ENCODE data around the gene CHD6.

CHD6 gene

GRCh38 chr20:41475503-41475902, 142.7 kb downstream of the CHD6 start:
- Histone ChIP-seq H3K4me3 (no peak overlapping the region), H3K27ac (peak overlapping the region in 1 of 2 donors; percentile 54)
- TF ChIP-seq CTCF (IDR thresholded peaks at IDR 0.05): no peak
- no peak for DNase-seq (ENCODE audit: low spot score)

GRCh38 chr20:41470362-41471095, 147.6 kb downstream of the CHD6 start:
- no peak for TF ChIP-seq CTCF (IDR thresholded peaks at IDR 0.05)
- Histone ChIP-seq H3K4me3 (no peak overlapping the region), H3K27ac (no peak overlapping the region)
- DNase-seq (ENCODE audit: low spot score): no peak

- DNase-seq (ENCODE audit: low spot score): no peak
- Histone ChIP-seq H3K27ac (no peak overlapping the region), H3K4me3 (no peak overlapping the region)
- TF ChIP-seq CTCF (IDR thresholded peaks at IDR 0.05): no peak
Observed at GRCh38 chr20:41469868-41470267, 148.3 kb downstream of the CHD6 start.

DNA sequence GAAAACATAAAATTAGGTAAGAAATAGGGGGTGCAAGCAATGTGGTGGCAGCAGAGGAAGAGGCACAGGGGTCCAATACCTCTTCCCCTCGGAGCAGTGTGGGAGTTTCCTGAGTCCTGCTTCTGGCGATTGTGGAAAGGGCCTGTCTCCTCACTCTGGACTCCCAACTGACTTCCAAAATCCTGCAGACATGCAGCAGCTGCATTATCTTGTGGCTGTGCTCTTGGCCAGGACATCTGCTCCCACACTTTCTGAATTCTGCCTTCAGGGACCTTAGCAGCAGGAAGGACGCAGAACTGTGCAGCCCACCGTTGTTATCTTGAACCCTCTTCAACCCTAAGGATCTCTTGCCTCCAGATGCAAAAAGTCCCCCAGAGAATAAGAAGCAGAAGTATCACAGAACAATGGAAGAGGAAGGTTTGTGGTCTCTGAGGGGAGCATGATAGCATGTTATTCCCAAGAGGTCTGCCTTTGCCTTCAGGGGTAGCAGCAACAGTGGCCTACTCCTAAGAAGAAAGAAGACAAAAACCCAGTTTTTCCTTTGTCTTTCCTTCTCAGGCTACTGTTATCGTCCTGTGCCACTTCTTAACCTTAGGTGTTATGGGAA, 149.1 kb downstream of the CHD6 start:
- no peak overlapping the region for H3K27ac ChIP-seq

GRCh38 chr20:41467690-41468089, 150.5 kb downstream of the CHD6 start:
- no peak for TF ChIP-seq CTCF (IDR thresholded peaks at IDR 0.05)
- Histone ChIP-seq H3K4me3 (no peak overlapping the region), H3K27ac (no peak overlapping the region)
- DNase-seq (ENCODE audit: low spot score): no peak

More for the DNA sequence above, 149.1 kb downstream of the CHD6 start:
- no peak for TF ChIP-seq CTCF (IDR thresholded peaks at IDR 0.05)
- no peak overlapping the region for H3K4me3 ChIP-seq
- DNase-seq (ENCODE audit: low spot score): no peak

DNA sequence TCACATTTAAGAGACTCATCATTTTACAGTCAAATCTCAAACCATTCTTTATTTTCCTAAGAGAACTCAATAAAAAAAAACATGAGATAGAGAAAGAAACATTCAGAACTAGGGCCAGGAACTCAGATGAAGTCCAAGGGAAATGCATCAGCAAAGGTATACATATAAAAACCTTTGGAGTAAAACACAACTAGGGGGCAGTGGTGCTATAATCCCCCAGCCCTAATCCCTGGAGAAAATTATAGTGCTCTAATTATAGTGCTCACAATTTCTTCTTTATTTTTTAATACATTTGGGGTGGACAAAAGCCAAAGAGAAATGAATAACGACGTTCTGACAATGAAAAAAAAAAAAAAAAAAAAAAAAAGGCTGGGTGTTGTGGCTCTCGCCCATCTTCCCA, 151.0 kb downstream of the CHD6 start:
- no peak overlapping the region for H3K4me3 ChIP-seq
- no peak for DNase-seq (ENCODE audit: low spot score)
- H3K27ac ChIP-seq: no peak overlapping the region
- TF ChIP-seq CTCF (IDR thresholded peaks at IDR 0.05): no peak

DNA sequence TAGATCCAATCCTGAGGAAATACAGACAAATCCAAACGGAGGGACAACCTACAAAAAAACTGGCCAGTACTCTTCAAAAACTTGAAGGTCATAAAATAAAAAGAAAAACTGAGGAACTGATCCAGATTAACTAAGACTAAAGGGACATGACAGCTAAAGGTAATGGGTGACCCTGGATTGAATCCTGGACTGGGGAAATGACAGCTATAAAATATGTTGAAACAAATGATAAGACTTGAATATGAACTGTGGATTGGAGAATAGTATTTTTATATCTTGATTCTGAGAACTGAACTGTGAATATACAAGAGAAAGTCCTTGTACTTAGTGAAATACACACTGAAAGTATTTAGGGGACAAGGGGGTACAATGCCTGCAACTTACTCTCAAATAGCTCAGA, 154.6 kb downstream of the CHD6 start:
- H3K4me3 ChIP-seq: no peak overlapping the region
- DNase-seq (ENCODE audit: low spot score): no peak
- no peak for TF ChIP-seq CTCF (IDR thresholded peaks at IDR 0.05)
- H3K27ac ChIP-seq: no peak overlapping the region
